H1 (cell line): Measurements from ENCODE around the gene DCUN1D3. TPM values are rescaled to one million over a fixed set of nuclear protein-coding genes. Genes with fewer than 3 reads are reported as not detected.

Experiments used
- EGR1 ChIP-seq: IDR thresholded peaks from 2 replicates; pipeline ENCODE4 v1.6.1; 2011; ENCODE audit warnings: low read depth, low read length, borderline replicate concordance
- RBBP5 ChIP-seq: IDR thresholded peaks from 2 replicates; pipeline ENCODE4 v1.7.1; 2012; ENCODE audit warnings: low read depth, mild to moderate bottlenecking, inconsistent platforms, low read length, moderate library complexity, borderline replicate concordance
- polyA plus RNA-seq, 7 experiments: library from polyadenylated mRNA; depleted of rRNA in 3 of 7; stranded (reverse) in 5 of 7; unstranded in 2 of 7; fragments of >200 nt in 5 of 7; fragments of 200-250 nt in 2 of 7; gene quantifications; 1 replicate in 5 of 7; 2 replicates in 1 of 7; 4 replicates in 1 of 7; pipeline versions ENCODE4 v1.2.1 to v1.2.3, GENCODE V29; 2011 to 2013; ENCODE audit warnings: missing spikeins in 2 of 7, mixed read lengths in 2 of 7
- total RNA-seq: library from RNA; stranded (reverse); fragmentation: NEBNext Ultra II Directional; extraction: Animal tissue kit (Norgen Biotek cat#: 25700); gene quantifications from 2 replicates; pipeline ENCODE4 v1.2.1, GENCODE V29; 2021

The DCUN1D3 gene
- total and polyA plus RNA-seq, 2 of the 8 experiments (the other 6 are each of a cell fraction or from before 2014, with no cell fraction given): 3.5 to 18.2 TPM

DNA sequence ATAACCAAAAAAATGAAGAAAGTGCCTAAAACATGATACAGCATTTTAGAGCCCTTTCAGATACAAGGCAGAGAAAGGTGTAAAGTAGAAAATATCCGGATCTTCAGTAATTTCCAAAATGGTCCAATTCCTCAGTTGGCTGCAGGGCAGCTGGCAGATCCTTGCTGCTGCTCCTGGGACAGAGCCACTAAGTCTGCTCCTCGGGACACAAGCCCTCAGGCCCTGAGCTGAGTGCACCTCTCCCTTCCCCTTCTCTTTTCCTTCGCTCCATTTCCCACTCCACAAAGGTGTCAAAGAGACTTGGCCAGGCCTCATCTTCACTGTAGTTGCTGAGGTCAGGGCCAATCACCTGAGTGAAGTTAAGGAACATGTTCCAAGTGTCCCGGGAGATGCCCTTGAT is 40.5 kb downstream of the DCUN1D3 start (continued):
- TF ChIP-seq RBBP5 (no peak), EGR1 (no peak)
